Spinal cord (tissue), 10 donors: ENCODE data around the gene ENTHD1. TPM values are rescaled to one million over a fixed set of nuclear protein-coding genes. Genes with fewer than 3 reads are reported as not detected.

ENCODE experiments used
- DNase-seq, 6 donors: peaks; one replicate each; pipeline versions ENCODE4 v3.0.0 to v3.0.0-alpha.2; 2013 to 2015; ENCODE audit warnings: low spot score in 6 of 6, low read depth in 4 of 6
- H3K27ac ChIP-seq: one replicate; pipeline ENCODE4 v1.5.1; 2013; ENCODE audit warnings: low read depth, low read length, control low read depth
- H3K27me3 ChIP-seq: one replicate; pipeline ENCODE4 v1.6.1; 2013; ENCODE audit warnings: low read length; ENCODE audit not compliant: control insufficient read depth, insufficient read depth
- H3K36me3 ChIP-seq: one replicate; pipeline ENCODE4 v1.6.1; 2013; ENCODE audit warnings: low read length; ENCODE audit not compliant: control insufficient read depth, insufficient read depth
- H3K4me1 ChIP-seq: one replicate; pipeline ENCODE4 v1.6.1; 2013; ENCODE audit warnings: low read length; ENCODE audit not compliant: control insufficient read depth, insufficient read depth
- H3K4me3 ChIP-seq: one replicate; pipeline ENCODE4 v1.5.1; 2013; ENCODE audit warnings: low read depth, low read length, control low read depth
- H3K9me3 ChIP-seq: one replicate; pipeline ENCODE4 v1.6.1; 2013; ENCODE audit warnings: low read length; ENCODE audit not compliant: control insufficient read depth, insufficient read depth
- WGBS: methylation state at CpG from one replicate; pipeline ENCODE4 v1.1.5; 2013; ENCODE audit warnings: missing lambda C conversion rate; ENCODE audit not compliant: insufficient coverage; 5-methylcytosine and 5-hydroxymethylcytosine counted together
- polyA plus RNA-seq, 2 donors: library from polyadenylated mRNA; unstranded; fragments of 120-200 nt; gene quantifications; one replicate each; pipeline ENCODE4 v1.2.1, GENCODE V29; 2013; ENCODE audit not compliant: insufficient read length in 2 of 2
- total RNA-seq, 2 donors: library from RNA; depleted of rRNA in 1 of 2; stranded (reverse); fragments of 120-200 nt in 1 of 2; fragments of >200 nt in 1 of 2; gene quantifications; one replicate each; pipeline versions ENCODE4 v1.2.3 to v1.2.4, GENCODE V29; 2013 to 2014
- donor health status: healthy.

Gene ENTHD1
- total and polyA plus RNA-seq, 4 donors: 0.10 TPM; not detected in 3

DNA sequence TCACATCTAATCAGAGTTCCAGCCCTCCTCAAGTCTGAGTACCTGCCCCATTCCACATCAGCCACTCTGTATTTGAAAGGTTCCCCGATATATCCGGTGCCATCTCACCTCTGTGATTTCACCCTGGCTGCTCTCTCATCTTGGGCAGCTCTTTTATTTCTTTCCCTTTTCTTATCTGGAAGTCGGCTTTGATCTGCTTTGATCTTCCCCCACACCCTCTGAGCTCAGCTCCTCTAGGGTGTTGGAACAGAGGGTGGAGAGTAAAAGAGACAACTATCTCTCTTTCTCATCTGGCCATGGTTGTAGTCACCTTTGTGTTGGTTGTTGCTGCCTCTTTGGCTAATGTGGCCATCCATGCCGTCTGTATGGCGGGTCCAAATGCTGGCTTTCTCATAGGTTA, 108.3 kb downstream of the ENTHD1 start:
- Histone ChIP-seq H3K4me1 (no peaks in the 10 kb centered on the region), H3K9me3 (no peaks in the 10 kb centered on the region), H3K27ac (no peak overlapping the region), H3K36me3 (no peaks in the 10 kb centered on the region), H3K4me3 (no peak overlapping the region), H3K27me3 (no peaks in the 10 kb centered on the region)
- no peak for DNase-seq
- WGBS: 76% methylated on average over 2 of the region's 5 CpGs

GRCh38 chr22:39777716-39778454, 115.7 kb downstream of the ENTHD1 start:
- H3K27me3 ChIP-seq: no peaks in the 10 kb centered on the region
- WGBS: 88% methylated on average over 4 of the region's 5 CpGs
- no peaks in the 10 kb centered on the region for H3K4me1 ChIP-seq

GRCh38 chr22:39776295-39777009, 117.1 kb downstream of the ENTHD1 start:
- peak in 1 of 6 donors; percentile 26 for DNase-seq
- no peaks in the 10 kb centered on the region for H3K4me1 ChIP-seq

More at GRCh38 chr22:39777716-39778454, 115.7 kb downstream of the ENTHD1 start:
- Histone ChIP-seq H3K27ac (no peak overlapping the region), H3K9me3 (no peaks in the 10 kb centered on the region), H3K4me3 (no peak overlapping the region), H3K36me3 (no peaks in the 10 kb centered on the region)
- peak in 1 of 6 donors; percentile 23 for DNase-seq

DNA sequence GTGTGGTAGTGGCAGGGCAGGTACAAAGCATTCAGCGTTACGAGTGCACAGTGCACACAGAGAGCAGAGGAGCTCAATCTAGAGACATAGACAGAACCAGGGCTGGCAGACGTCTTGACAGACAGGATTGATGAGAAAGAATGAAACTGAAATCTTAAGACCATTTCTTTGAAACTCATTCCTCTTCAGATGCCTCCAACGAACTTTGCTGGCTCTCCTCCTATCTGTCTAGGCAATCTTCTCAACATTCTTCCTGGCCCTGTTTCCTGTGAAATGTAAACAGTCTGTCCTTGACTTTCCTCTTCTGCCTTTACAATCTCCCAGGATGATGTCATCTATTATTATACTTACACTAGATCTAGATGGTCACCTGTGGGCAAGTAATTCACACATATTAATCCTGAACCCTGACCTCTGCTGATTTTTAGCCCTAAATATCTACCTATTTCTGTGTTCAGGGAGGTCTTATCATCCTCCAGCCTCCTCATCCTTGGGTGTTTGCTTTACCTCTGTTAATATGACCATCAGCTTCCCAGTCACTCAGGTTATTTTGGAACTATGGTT, 119.5 kb downstream of the ENTHD1 start:
- Histone ChIP-seq H3K4me1 (no peaks in the 10 kb centered on the region), H3K27me3 (no peaks in the 10 kb centered on the region), H3K9me3 (no peaks in the 10 kb centered on the region), H3K27ac (no peak overlapping the region), H3K4me3 (no peak overlapping the region), H3K36me3 (no peaks in the 10 kb centered on the region)
- DNase-seq: peak in 1 of 6 donors; percentile 43
- 68% methylated on average over 3 of the region's 4 CpGs for WGBS

More at GRCh38 chr22:39776295-39777009, 117.1 kb downstream of the ENTHD1 start:
- Histone ChIP-seq H3K27me3 (no peaks in the 10 kb centered on the region), H3K4me3 (no peak overlapping the region), H3K9me3 (no peaks in the 10 kb centered on the region), H3K36me3 (no peaks in the 10 kb centered on the region), H3K27ac (no peak overlapping the region)
- WGBS: no CpG with 5 or more reads among the region's 2 CpGs

- H3K9me3 ChIP-seq: no peaks in the 10 kb centered on the region
- no peaks in the 10 kb centered on the region for H3K27me3 ChIP-seq
- no peak overlapping the region for H3K4me3 ChIP-seq
- H3K27ac ChIP-seq: no peak overlapping the region
- H3K4me1 ChIP-seq: no peaks in the 10 kb centered on the region
- DNase-seq: no peak
- H3K36me3 ChIP-seq: no peaks in the 10 kb centered on the region
Measured at GRCh38 chr22:39773503-39773902, 120.1 kb downstream of the ENTHD1 start.

DNA sequence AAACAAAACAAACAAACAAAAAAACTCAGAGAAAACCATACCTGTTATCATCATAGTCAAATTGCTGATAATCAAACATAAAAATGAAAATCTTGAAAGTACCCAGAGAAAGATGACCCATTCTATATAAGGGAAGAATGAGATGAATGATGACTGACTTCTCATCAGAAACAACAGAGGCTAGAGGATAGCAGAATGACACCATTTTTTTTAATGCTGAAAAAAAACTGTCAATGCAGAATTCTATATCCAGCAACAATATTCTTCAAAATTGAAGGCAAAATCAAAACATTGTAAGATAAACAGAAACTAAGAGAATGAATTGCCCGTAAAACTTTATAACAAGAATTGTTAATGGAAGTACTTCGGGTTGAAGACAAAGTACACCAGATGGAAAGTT, 122.1 kb downstream of the ENTHD1 start:
- no peak for DNase-seq
- WGBS: no CpG with 5 or more reads among the region's 2 CpGs
- Histone ChIP-seq H3K27me3 (peaks cover 3% of the 10 kb centered on the region), H3K4me3 (no peak overlapping the region), H3K36me3 (no peaks in the 10 kb centered on the region), H3K4me1 (no peaks in the 10 kb centered on the region), H3K27ac (no peak overlapping the region), H3K9me3 (no peaks in the 10 kb centered on the region)

GRCh38 chr22:39765661-39766060, 127.9 kb downstream of the ENTHD1 start:
- Histone ChIP-seq H3K4me1 (no peaks in the 10 kb centered on the region), H3K4me3 (no peak overlapping the region), H3K27me3 (peaks cover 3% of the 10 kb centered on the region), H3K27ac (no peak overlapping the region), H3K9me3 (peaks cover 2% of the 10 kb centered on the region), H3K36me3 (no peaks in the 10 kb centered on the region)
- 81% methylated on average over 2 of the region's 2 CpGs for WGBS
- no peak for DNase-seq

DNA sequence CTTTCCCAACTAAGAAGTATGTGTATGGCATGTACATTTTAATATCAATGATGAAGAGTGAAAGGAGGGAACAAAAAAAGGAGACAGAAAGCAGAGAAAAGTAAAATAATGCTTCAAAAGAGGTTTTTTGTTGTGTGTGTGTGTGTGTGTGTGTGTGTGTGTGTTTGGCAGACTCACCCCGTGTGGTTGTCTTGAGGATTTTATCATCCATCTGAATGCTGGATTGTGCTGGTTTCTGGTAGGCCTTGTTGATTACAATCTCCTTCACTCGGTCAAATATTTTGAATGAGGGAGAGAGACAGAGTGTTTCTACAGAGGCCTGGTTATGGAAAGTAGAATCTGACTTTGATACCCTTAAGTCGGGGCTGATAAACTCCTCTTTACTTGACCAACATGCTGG, 128.5 kb downstream of the ENTHD1 start:
- Histone ChIP-seq H3K27ac (no peak overlapping the region), H3K4me1 (no peaks in the 10 kb centered on the region), H3K27me3 (peaks cover 3% of the 10 kb centered on the region), H3K36me3 (no peaks in the 10 kb centered on the region), H3K4me3 (no peak overlapping the region), H3K9me3 (peaks cover 2% of the 10 kb centered on the region)
- WGBS: 47% methylated on average over 3 of the region's 3 CpGs
- peak in 1 of 6 donors; percentile 3 for DNase-seq

- no peaks in the 10 kb centered on the region for H3K36me3 ChIP-seq
- DNase-seq: no peak
- H3K4me1 ChIP-seq: no peaks in the 10 kb centered on the region
- H3K9me3 ChIP-seq: peaks cover 2% of the 10 kb centered on the region
- WGBS: no CpG with 5 or more reads among the region's 4 CpGs
- H3K27me3 ChIP-seq: peaks cover 3% of the 10 kb centered on the region
- H3K27ac ChIP-seq: no peak overlapping the region
- no peak overlapping the region for H3K4me3 ChIP-seq
Measured at GRCh38 chr22:39763276-39763675, 130.3 kb downstream of the ENTHD1 start.
